ENCODE data around the gene GLE1.

DNA sequence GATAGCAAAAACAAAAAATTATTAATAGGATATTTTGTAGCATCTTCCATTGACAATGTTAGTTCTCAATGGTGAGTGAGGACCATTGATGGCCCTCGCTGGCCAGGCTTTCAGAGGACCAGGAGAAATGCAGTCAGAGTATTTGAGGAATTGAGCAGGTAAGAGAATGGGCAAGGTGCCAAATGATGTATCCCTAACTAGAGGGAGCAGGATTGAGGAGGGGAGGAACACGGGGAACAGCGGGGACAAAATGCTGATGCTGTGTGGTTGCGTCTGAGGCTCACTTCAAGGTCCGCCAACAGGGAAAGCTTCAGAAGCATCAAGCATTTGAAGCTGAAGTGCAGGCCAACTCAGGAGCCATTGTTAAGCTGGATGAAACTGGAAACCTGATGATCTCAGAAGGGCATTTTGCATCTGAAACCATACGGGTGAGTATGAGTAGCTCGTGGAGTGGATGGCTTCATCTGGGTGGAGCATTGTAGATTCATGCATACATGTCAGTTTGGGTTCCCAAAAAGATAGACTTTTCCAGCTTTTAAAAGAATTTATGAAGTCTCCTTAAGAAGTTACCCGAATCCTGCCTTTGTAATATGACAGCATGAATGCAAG lies 64.1 kb downstream of the GLE1 start:
- TF ChIP-seq POLR2AphosphoS5 (IDR thresholded peaks at IDR 0.05; ENCODE audit: borderline replicate concordance, low read depth, low read length) = no peak
- TF ChIP-seq EZH2 (IDR thresholded peaks at IDR 0.05) = no peak
- TF ChIP-seq FOXP2 (optimal IDR thresholded peaks at IDR 0.05; ENCODE audit: control extremely low read depth, extremely low read length, insufficient read depth) = no peak

All from SK-N-MC (cell line).